Mesodermal cell (in vitro differentiated cells): Measurements from ENCODE around the gene HMCN2.
"Not testable (repeated sequence)": the region's sequence is repeated elsewhere in the genome, so short reads cannot be mapped to it uniquely, and the experiment has no call there.

Source experiments
- H3K27ac ChIP-seq: 2 replicates; pipeline ENCODE4 v1.7.0; 2013; ENCODE audit warnings: mild to moderate bottlenecking, low read depth, low read length, moderate library complexity; ENCODE audit not compliant: severe bottlenecking
- H3K36me3 ChIP-seq: 2 replicates; pipeline ENCODE4 v1.7.1; 2013; ENCODE audit warnings: mild to moderate bottlenecking, low read length, moderate library complexity; ENCODE audit not compliant: control insufficient read depth, insufficient read depth
- H3K4me1 ChIP-seq: one replicate; pipeline ENCODE4 v1.7.1; 2013; ENCODE audit warnings: mild to moderate bottlenecking, low read length; ENCODE audit not compliant: insufficient read depth, control insufficient read depth, poor library complexity, severe bottlenecking
- H3K4me3 ChIP-seq: 2 replicates; pipeline ENCODE4 v1.7.0; 2013; ENCODE audit warnings: low read length, control low read depth, mild to moderate bottlenecking; ENCODE audit not compliant: insufficient read depth, poor library complexity, severe bottlenecking; ENCODE audit errors: extremely low read depth
- H3K9me3 ChIP-seq: 2 replicates; pipeline ENCODE4 v1.7.1; 2013; ENCODE audit warnings: mild to moderate bottlenecking, low read length, moderate library complexity; ENCODE audit not compliant: control insufficient read depth
- WGBS, 2 experiments: methylation state at CpG; one replicate each; pipeline ENCODE4 v1.1.5; 2013; ENCODE audit warnings: missing lambda C conversion rate in 2 of 2; ENCODE audit not compliant: insufficient coverage in 2 of 2; 5-methylcytosine and 5-hydroxymethylcytosine counted together

HMCN2 gene

GRCh38 chr9:130395810-130396435, 130.4 kb downstream of the HMCN2 start:
- Histone ChIP-seq H3K4me1 (peaks cover 3% of the 10 kb centered on the region), H3K27ac (no peak overlapping the region), H3K4me3 (no peak overlapping the region), H3K36me3 (no peaks in the 10 kb centered on the region), H3K9me3 (no peaks in the 10 kb centered on the region)
- WGBS, 2 experiments = 94 to 95% methylated on average over 10 to 22 of the region's 26 CpGs

GRCh38 chr9:130396581-130396980, 131.0 kb downstream of the HMCN2 start:
- Histone ChIP-seq H3K9me3 (no peaks in the 10 kb centered on the region), H3K27ac (no peak overlapping the region), H3K36me3 (no peaks in the 10 kb centered on the region), H3K4me3 (no peak overlapping the region), H3K4me1 (peaks cover 3% of the 10 kb centered on the region)
- 89 to 100% methylated on average over 4 of the region's 4 CpGs for WGBS, 2 experiments

GRCh38 chr9:130398487-130399240, 133.1 kb downstream of the HMCN2 start:
- 91 to 93% methylated on average over 15 to 16 of the region's 17 CpGs for WGBS, 2 experiments
- no peaks in the 10 kb centered on the region for H3K36me3 ChIP-seq
- H3K4me3 ChIP-seq = no peak overlapping the region
- H3K27ac ChIP-seq = no peak overlapping the region
- no peaks in the 10 kb centered on the region for H3K9me3 ChIP-seq
- no peaks in the 10 kb centered on the region for H3K4me1 ChIP-seq

GRCh38 chr9:130399768-130400167, 134.2 kb downstream of the HMCN2 start:
- no peaks in the 10 kb centered on the region for H3K36me3 ChIP-seq
- 90 to 91% methylated on average over 6 to 8 of the region's 8 CpGs for WGBS, 2 experiments
- no peak overlapping the region for H3K27ac ChIP-seq
- no peaks in the 10 kb centered on the region for H3K9me3 ChIP-seq
- no peaks in the 10 kb centered on the region for H3K4me1 ChIP-seq
- H3K4me3 ChIP-seq = no peak overlapping the region

- Histone ChIP-seq H3K4me3 (no peak overlapping the region), H3K4me1 (no peaks in the 10 kb centered on the region), H3K9me3 (no peaks in the 10 kb centered on the region), H3K36me3 (no peaks in the 10 kb centered on the region), H3K27ac (no peak overlapping the region)
- 92% methylated on average over 6 to 8 of the region's 8 CpGs for WGBS, 2 experiments
These were observed 135.3 kb downstream of the HMCN2 start for GRCh38 chr9:130400870-130401269.

- WGBS, 2 experiments = 80 to 94% methylated on average over 1 to 2 of the region's 3 CpGs
- not testable (repeated sequence) for H3K4me3 ChIP-seq, H3K4me1 ChIP-seq, H3K9me3 ChIP-seq, H3K27ac ChIP-seq, H3K36me3 ChIP-seq
These were observed 136.2 kb downstream of the HMCN2 start for GRCh38 chr9:130401742-130402141.

GRCh38 chr9:130402243-130402642, 136.7 kb downstream of the HMCN2 start:
- Histone ChIP-seq H3K9me3 (no peaks in the 10 kb centered on the region), H3K27ac (no peak overlapping the region), H3K4me1 (no peaks in the 10 kb centered on the region), H3K36me3 (no peaks in the 10 kb centered on the region), H3K4me3 (no peak overlapping the region)
- 77 to 86% methylated on average over 2 to 3 of the region's 3 CpGs for WGBS, 2 experiments

- Histone ChIP-seq H3K36me3 (no peaks in the 10 kb centered on the region), H3K4me3 (no peak overlapping the region), H3K9me3 (no peaks in the 10 kb centered on the region), H3K4me1 (no peaks in the 10 kb centered on the region), H3K27ac (no peak overlapping the region)
- WGBS, 2 experiments = 89 to 91% methylated on average over 23 to 25 of the region's 28 CpGs
These were observed 137.3 kb downstream of the HMCN2 start for GRCh38 chr9:130402645-130403440.

- Histone ChIP-seq H3K27ac (no peak overlapping the region), H3K4me1 (no peaks in the 10 kb centered on the region), H3K36me3 (no peaks in the 10 kb centered on the region), H3K9me3 (no peaks in the 10 kb centered on the region), H3K4me3 (no peak overlapping the region)
- 95 to 98% methylated on average over 19 to 21 of the region's 22 CpGs for WGBS, 2 experiments
These were observed 140.2 kb downstream of the HMCN2 start for GRCh38 chr9:130405657-130406257.

GRCh38 chr9:130406278-130406895, 140.8 kb downstream of the HMCN2 start:
- no peaks in the 10 kb centered on the region for H3K36me3 ChIP-seq
- H3K9me3 ChIP-seq = no peaks in the 10 kb centered on the region
- no peak overlapping the region for H3K27ac ChIP-seq
- peaks cover 5% of the 10 kb centered on the region for H3K4me1 ChIP-seq
- 79 to 86% methylated on average over 8 to 10 of the region's 10 CpGs for WGBS, 2 experiments
- H3K4me3 ChIP-seq = no peak overlapping the region
